Ovary (tissue), 9 donors: ENCODE results near the gene ARHGEF11. TPM values are rescaled to one million over a fixed set of nuclear protein-coding genes. Genes with fewer than 3 reads are reported as not detected.

Experiments used
- DNase-seq, 5 donors: peaks; one replicate each; pipeline ENCODE4 v3.0.0-alpha.2; 2019 to 2020
- H3K27ac ChIP-seq, 2 donors: fragments of 200-600 bp; one replicate each; pipeline versions ENCODE4 v1.5.1 to v1.8.0; 2019 to 2022
- H3K27me3 ChIP-seq: fragments of 200-600 bp; one replicate; pipeline ENCODE4 v1.8.0; 2022
- H3K36me3 ChIP-seq: fragments of 200-600 bp; sonication (generic); one replicate; pipeline ENCODE4 v1.5.1; 2019
- H3K4me1 ChIP-seq: one replicate; pipeline ENCODE4 v1.8.1; 2013; ENCODE audit warnings: mild to moderate bottlenecking, moderate library complexity; ENCODE audit not compliant: insufficient read depth
- H3K4me3 ChIP-seq: fragments of 200-600 bp; sonication (generic); one replicate; pipeline ENCODE4 v1.5.1; 2017
- H3K9me3 ChIP-seq, 2 donors: fragments of 200-600 bp in 1 of 2; sonication (generic) in 1 of 2; one replicate each; pipeline versions ENCODE4 v1.5.1 to v1.8.1; 2013 to 2019; ENCODE audit warnings: mild to moderate bottlenecking in 1 of 2, moderate library complexity in 1 of 2
- EP300 ChIP-seq: sonication (generic); formaldehyde crosslinking; IDR thresholded peaks from one replicate; pipeline ENCODE4 v1.6.1; 2017; ENCODE audit warnings: antibody characterized with exemption
- POLR2A ChIP-seq: fragments of 450-650 bp; IDR thresholded peaks from one replicate; pipeline ENCODE4 v1.6.1; 2017; ENCODE audit warnings: antibody characterized with exemption, mild to moderate bottlenecking, moderate library complexity
- WGBS, 3 donors: extraction: QIAGEN DNeasy Blood & Tissue Kit in 1 of 3; methylation state at CpG; one replicate each; pipeline versions ENCODE4 v1.1.5 to v1.1.7; 2013 to 2017; 5-methylcytosine and 5-hydroxymethylcytosine counted together
- intact Hi-C, 4 donors: fragments of 100-400 bp; cut with DNase I; formaldehyde crosslinking; loops; one replicate each; pipeline versions ENCODE4 v1.11.0 to v1.15.1; 2022 to 2023
- polyA plus RNA-seq, 2 donors: library from polyadenylated mRNA; stranded (reverse); fragments of 200-250 nt in 1 of 2; fragments of 350-450 nt in 1 of 2; fragmentation: Illumina TruSeq in 1 of 2; extraction: RNeasy Lipid Tissue Mini Kit (QIAGEN cat#74804) in 1 of 2; gene quantifications; one replicate each; pipeline ENCODE4 v1.2.3, GENCODE V29; 2013 to 2014
- total RNA-seq, 7 donors: library from RNA; depleted of rRNA in 2 of 7; stranded (reverse); fragments of >200 nt in 2 of 7; fragmentation: NEBNext Ultra II Directional in 3 of 7; extraction: Animal tissue kit (Norgen Biotek cat#: 25700) in 3 of 7; gene quantifications; one replicate each; pipeline versions ENCODE4 v1.1.0 to v1.2.4, GENCODE V29; 2016 to 2023
- TF ChIP-seq, protein P1 (sequence below), 3 donors: fragments of 450-650 bp in 2 of 3; fragments of 200-600 bp in 1 of 3; IDR thresholded peaks; one replicate each; pipeline versions ENCODE4 v1.5.1 to v1.8.0; 2016 to 2022; ENCODE audit warnings: antibody characterized with exemption in 3 of 3, mild to moderate bottlenecking in 1 of 3
- donor health status: DM: no; HTN: no; CAD: no; lungs with moderate emphysema.
- donor health status: DM: no; HTN: no; CAD: no.
- donor health status: Bipolar disorder and iron deficiency.
- donor health status: DM: yes; HTN: yes; CAD: no.
- donor health status: DM: no; HTN: no; CAD: no.
- donor health status: DM: yes; HTN: yes; CAD: no.

The ARHGEF11 gene
- total and polyA plus RNA-seq, 9 donors: 14.3 to 43.9 (median 26.8) TPM

DNA sequence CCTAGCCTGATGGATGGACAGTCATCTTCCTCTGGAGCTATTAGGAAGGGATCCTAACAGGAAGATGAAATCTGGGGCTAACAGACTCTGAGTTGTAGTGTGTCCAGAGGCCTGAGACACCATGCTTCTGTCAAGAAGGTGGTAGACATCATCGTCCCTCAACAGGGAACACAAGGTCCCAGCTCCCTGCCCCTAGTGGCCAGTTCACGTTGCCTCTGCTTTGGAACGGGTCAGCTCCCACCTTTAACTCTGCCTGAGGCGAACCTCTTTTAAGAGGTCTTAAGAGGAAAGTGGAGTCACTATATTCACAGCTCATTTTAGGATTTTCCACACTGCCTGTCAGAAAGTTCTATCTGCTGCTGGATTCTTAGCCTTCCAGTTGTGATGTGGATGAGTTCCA, 96.8 kb downstream of the ARHGEF11 start:
- Histone ChIP-seq H3K27me3 (no peaks in the 10 kb centered on the region), H3K4me1 (no peaks in the 10 kb centered on the region), H3K36me3 (no peaks in the 10 kb centered on the region), H3K27ac (no peak overlapping the region), H3K4me3 (no peak overlapping the region), H3K9me3 (no peaks in the 10 kb centered on the region)
- intact Hi-C loops: no loop called here
- 61 to 82% (median 68%) methylated on average over 4 of the region's 4 CpGs for WGBS, 3 donors
- no peak for TF ChIP-seq POLR2A
- DNase-seq: no peak

GRCh38 chr1:156947818-156948525, 97.6 kb downstream of the ARHGEF11 start:
- H3K4me3 ChIP-seq: no peak overlapping the region
- no peaks in the 10 kb centered on the region for H3K9me3 ChIP-seq
- H3K4me1 ChIP-seq: no peaks in the 10 kb centered on the region
- TF ChIP-seq, protein P1, sequence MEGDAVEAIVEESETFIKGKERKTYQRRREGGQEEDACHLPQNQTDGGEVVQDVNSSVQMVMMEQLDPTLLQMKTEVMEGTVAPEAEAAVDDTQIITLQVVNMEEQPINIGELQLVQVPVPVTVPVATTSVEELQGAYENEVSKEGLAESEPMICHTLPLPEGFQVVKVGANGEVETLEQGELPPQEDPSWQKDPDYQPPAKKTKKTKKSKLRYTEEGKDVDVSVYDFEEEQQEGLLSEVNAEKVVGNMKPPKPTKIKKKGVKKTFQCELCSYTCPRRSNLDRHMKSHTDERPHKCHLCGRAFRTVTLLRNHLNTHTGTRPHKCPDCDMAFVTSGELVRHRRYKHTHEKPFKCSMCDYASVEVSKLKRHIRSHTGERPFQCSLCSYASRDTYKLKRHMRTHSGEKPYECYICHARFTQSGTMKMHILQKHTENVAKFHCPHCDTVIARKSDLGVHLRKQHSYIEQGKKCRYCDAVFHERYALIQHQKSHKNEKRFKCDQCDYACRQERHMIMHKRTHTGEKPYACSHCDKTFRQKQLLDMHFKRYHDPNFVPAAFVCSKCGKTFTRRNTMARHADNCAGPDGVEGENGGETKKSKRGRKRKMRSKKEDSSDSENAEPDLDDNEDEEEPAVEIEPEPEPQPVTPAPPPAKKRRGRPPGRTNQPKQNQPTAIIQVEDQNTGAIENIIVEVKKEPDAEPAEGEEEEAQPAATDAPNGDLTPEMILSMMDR (IDR thresholded peaks at IDR 0.05): no peak
- TF ChIP-seq POLR2A: no peak
- TF ChIP-seq EP300: no peak
- intact Hi-C loops: no loop called here
- DNase-seq: no peak
- H3K27ac ChIP-seq: no peak overlapping the region
- no peaks in the 10 kb centered on the region for H3K36me3 ChIP-seq
- WGBS, 3 donors: 94 to 95% (median 95%) methylated on average over 17 of the region's 17 CpGs
- no peaks in the 10 kb centered on the region for H3K27me3 ChIP-seq

- peak in 1 of 5 donors; percentile 21 for DNase-seq
- 90 to 92% (median 91%) methylated on average over 9 of the region's 9 CpGs for WGBS, 3 donors
- H3K4me1 ChIP-seq: no peaks in the 10 kb centered on the region
- no peaks in the 10 kb centered on the region for H3K9me3 ChIP-seq
- TF ChIP-seq, protein P1 (IDR thresholded peaks at IDR 0.05): no peak
- TF ChIP-seq POLR2A (no peak), EP300 (no peak)
- H3K27me3 ChIP-seq: no peaks in the 10 kb centered on the region
- H3K4me3 ChIP-seq: no peak overlapping the region
- H3K36me3 ChIP-seq: no peaks in the 10 kb centered on the region
- intact Hi-C loops: no loop called here
- no peak overlapping the region for H3K27ac ChIP-seq
Measured at GRCh38 chr1:156947127-156947526, 98.4 kb downstream of the ARHGEF11 start.

DNA sequence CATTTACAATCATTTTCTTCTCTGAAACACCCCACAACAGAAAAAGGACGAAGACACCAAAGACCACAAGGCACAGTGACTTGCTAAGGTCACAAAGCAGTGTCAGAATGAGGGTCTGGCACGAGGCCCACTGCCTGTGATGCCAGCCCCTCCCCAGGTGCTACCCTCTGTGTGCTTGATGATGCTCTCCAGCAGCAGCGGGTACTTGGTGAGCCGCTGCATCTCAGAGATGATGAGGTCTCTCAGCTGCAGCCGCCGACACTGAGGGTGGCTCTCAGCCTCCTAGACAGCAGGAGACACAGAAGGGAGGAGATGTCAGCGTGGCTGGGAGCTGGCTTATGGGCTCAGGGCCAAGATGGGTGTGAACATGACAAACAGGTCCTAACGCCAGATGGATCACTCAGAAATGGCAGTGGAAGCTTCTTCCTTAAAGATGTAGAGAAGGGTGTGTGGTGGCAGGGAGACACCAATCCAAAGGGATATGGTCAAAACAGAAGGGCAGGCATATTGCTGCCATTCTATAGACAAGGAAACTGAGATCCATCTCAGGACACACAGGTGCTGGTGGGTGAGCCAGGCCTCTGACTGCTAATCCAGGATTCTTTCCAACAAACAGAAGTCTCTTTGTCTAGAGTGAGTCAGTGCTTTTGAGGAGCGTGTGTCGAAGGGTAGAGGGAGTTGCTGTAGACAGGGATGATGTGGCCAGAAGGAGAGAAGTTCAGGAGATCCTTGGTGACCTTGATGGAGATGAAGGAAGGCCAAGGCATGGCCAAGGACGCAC, 99.5 kb downstream of the ARHGEF11 start:
- intact Hi-C loops: no loop called here
- TF ChIP-seq EP300: no peak
- TF ChIP-seq, protein P1 (IDR thresholded peaks at IDR 0.05): no peak
- TF ChIP-seq POLR2A: no peak
- Histone ChIP-seq H3K4me3 (no peak overlapping the region), H3K27me3 (no peaks in the 10 kb centered on the region), H3K27ac (no peak overlapping the region), H3K9me3 (no peaks in the 10 kb centered on the region), H3K36me3 (no peaks in the 10 kb centered on the region), H3K4me1 (no peaks in the 10 kb centered on the region)
- WGBS, 3 donors: 79 to 85% (median 83%) methylated on average over 11 of the region's 11 CpGs
- peak in 1 of 5 donors; percentile 30 for DNase-seq

GRCh38 chr1:156944848-156945247, 100.7 kb downstream of the ARHGEF11 start:
- Histone ChIP-seq H3K9me3 (no peaks in the 10 kb centered on the region), H3K27me3 (no peaks in the 10 kb centered on the region), H3K4me3 (no peak overlapping the region), H3K4me1 (no peaks in the 10 kb centered on the region), H3K27ac (no peak overlapping the region), H3K36me3 (no peaks in the 10 kb centered on the region)
- peak in 1 of 5 donors; percentile 17 for DNase-seq
- no peak for TF ChIP-seq EP300
- TF ChIP-seq POLR2A: no peak
- TF ChIP-seq, protein P1 (IDR thresholded peaks at IDR 0.05): no peak
- WGBS, 3 donors: 92 to 94% (median 94%) methylated on average over 8 of the region's 8 CpGs
- intact Hi-C loops: no loop called here
